ENCODE data around the gene SPATA24. TPM values are rescaled to one million over a fixed set of nuclear protein-coding genes. Genes with fewer than 3 reads are reported as not detected.
"Not testable (repeated sequence)": the region's sequence is repeated elsewhere in the genome, so short reads cannot be mapped to it uniquely, and the experiment has no call there.

Gene SPATA24
- total RNA-seq, 1 experiment from 2014 or later: 9.8 TPM

DNA sequence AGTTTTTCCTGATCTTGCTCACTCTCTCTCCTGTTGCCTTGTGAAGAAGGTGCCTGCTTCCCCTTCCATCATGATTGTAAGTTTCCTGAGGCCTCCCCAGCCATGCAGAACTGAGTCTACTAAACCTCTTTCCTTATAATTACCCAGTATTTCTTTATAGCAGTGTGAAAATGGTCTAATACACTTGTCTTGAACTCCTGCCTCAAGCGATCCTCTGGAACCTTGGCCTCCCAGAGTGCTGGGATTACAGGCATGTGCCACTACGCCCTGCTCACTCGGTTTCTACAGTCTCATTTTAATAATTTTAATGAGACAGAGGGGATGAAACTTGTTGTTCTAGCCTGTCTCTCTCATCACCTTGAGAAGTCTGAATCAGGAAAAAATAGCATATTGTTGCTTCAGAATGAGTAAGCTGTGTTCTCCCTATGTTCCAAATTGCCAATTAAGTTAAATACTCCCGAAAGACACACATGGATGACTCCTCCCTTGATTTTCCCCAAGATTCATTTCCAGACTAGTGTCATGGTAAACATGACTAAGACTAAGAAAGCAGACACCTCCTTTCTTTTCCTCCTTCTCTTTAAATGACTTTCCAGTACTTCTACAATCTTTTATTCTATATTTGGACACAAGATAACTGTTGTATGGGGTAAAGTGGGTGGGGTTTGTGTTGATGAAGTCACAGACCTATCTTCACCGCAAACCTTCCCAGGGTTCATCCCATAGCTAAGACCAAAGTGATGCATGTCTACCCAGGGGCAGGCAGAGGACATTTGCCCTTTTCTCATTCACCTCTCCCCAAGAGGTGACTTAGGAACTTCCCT is 43.3 kb upstream of the SPATA24 start:
- Mint-ChIP-seq H3K27ac (ENCODE audit: low read depth, unreplicated experiment) (no peak overlapping the region), H3K4me1 (ENCODE audit: insufficient read depth, unreplicated experiment) (peaks cover 17% of the 10 kb centered on the region), H3K9me3 (ENCODE audit: unreplicated experiment) (no peaks in the 10 kb centered on the region), H3K36me3 (ENCODE audit: insufficient read depth, unreplicated experiment) (no peaks in the 10 kb centered on the region), H3K27me3 (ENCODE audit: insufficient read depth, unreplicated experiment) (no peaks in the 10 kb centered on the region), H3K4me3 (ENCODE audit: unreplicated experiment) (no peak overlapping the region)
- DNase-seq (ENCODE audit: unreplicated experiment): no peak
- ChIA-PET CTCF (interaction anchor here (0.6 to 3.7 kb wide), 3 partner anchors 11 to 24 kb away, joined by 3 to 28 read pairs (median 4); no protein-coding TSS in a partner anchor), POLR2A (interaction anchor here (1.3 to 1.5 kb wide), 3 partner anchors 11 to 50 kb away, joined by 4 to 5 read pairs (median 4); no protein-coding TSS in a partner anchor)
- TF ChIP-seq CTCF (IDR thresholded peaks at IDR 0.05; ENCODE audit: unreplicated experiment): no peak
- intact Hi-C loops (cut with micrococcal nuclease): no loop called here
- BruUV-seq (replicated peaks): no TSS peak

DNA sequence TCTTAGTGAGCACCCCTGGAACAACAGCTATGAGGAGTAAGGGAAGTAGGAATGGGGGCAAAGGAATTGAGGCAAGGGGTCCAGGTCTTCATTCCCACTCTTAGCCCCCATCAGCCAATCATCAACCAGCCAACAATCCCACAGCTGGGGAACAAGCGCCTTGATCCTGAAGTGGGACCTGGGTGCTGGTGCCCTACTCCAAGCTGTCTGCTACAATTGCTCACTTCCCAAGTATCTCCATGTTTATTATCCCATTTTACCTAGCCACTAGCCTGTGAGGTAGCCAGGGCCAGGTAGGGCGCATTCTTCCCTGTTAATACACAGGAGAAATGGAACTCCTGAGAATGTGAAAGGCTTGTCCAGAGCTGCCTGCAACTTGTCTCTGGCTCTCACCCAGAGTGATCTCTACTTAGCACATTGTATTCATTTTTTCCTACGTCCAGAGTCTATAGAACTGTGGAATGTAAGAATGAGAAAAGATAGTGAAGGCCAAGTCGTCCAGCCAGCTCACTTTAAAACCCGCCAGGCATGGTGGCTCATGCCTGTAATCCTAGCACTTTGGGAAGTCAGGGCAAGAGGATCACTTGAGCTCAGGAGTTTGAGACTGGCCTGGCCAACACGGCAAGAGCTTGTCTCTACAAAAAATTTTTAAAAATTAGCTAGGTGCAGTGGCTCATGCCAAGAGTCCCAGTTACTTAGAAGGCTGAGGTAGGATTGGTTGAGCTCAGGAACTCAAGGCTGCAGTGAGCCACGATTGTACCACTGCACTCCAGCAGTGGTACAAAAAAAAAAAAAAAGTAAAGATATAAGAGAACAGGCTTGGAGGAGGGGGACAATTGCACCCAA is 41.7 kb upstream of the SPATA24 start:
- no peaks in the 10 kb centered on the region for H3K27me3 Mint-ChIP-seq (ENCODE audit: insufficient read depth, unreplicated experiment)
- H3K27ac Mint-ChIP-seq (ENCODE audit: low read depth, unreplicated experiment): peak overlapping the region; percentile 16
- H3K9me3 Mint-ChIP-seq (ENCODE audit: unreplicated experiment): no peaks in the 10 kb centered on the region
- POLR2A ChIA-PET: interaction anchor here (0.6 to 2.2 kb wide), 11 partner anchors 9 to 981 kb away, joined by 3 to 15 read pairs (median 3); partner anchors contain the start of genes SMIM33, STING1 and UBE2D2
- CTCF ChIA-PET: interaction anchor here (0.5 to 3.7 kb wide), 11 partner anchors 9 to 130 kb away, joined by 3 to 28 read pairs (median 4); partner anchors contain the start of gene STING1
- no peak for TF ChIP-seq CTCF (IDR thresholded peaks at IDR 0.05; ENCODE audit: unreplicated experiment)
- peaks cover 17% of the 10 kb centered on the region for H3K4me1 Mint-ChIP-seq (ENCODE audit: insufficient read depth, unreplicated experiment)
- intact Hi-C loops (cut with micrococcal nuclease): no loop called here
- DNase-seq (ENCODE audit: unreplicated experiment): no peak
- no peak overlapping the region for H3K4me3 Mint-ChIP-seq (ENCODE audit: unreplicated experiment)
- no peaks in the 10 kb centered on the region for H3K36me3 Mint-ChIP-seq (ENCODE audit: insufficient read depth, unreplicated experiment)
- no TSS peak for BruUV-seq (replicated peaks)

GRCh38 chr5:139443831-139444453 is 40.1 kb upstream of the SPATA24 start:
- H3K36me3 Mint-ChIP-seq (ENCODE audit: insufficient read depth, unreplicated experiment): no peaks in the 10 kb centered on the region
- H3K27me3 Mint-ChIP-seq (ENCODE audit: insufficient read depth, unreplicated experiment): no peaks in the 10 kb centered on the region
- ChIA-PET POLR2A (interaction anchor here (1.2 to 2.2 kb wide), 2 partner anchors 10 to 38 kb away, joined by 3 to 15 read pairs; partner anchors contain the start of gene STING1), CTCF (interaction anchor here (1.0 to 3.7 kb wide), 5 partner anchors 21 to 74 kb away, joined by 3 to 28 read pairs (median 4); no protein-coding TSS in a partner anchor)
- no peaks in the 10 kb centered on the region for H3K9me3 Mint-ChIP-seq (ENCODE audit: unreplicated experiment)
- peak; percentile 13 for DNase-seq (ENCODE audit: unreplicated experiment)
- peaks cover 22% of the 10 kb centered on the region for H3K4me1 Mint-ChIP-seq (ENCODE audit: insufficient read depth, unreplicated experiment)
- no TSS peak for BruUV-seq (replicated peaks)
- intact Hi-C loops (cut with micrococcal nuclease): no loop called here
- no peak for TF ChIP-seq CTCF (IDR thresholded peaks at IDR 0.05; ENCODE audit: unreplicated experiment)
- H3K4me3 Mint-ChIP-seq (ENCODE audit: unreplicated experiment): no peak overlapping the region
- no peak overlapping the region for H3K27ac Mint-ChIP-seq (ENCODE audit: low read depth, unreplicated experiment)

DNA sequence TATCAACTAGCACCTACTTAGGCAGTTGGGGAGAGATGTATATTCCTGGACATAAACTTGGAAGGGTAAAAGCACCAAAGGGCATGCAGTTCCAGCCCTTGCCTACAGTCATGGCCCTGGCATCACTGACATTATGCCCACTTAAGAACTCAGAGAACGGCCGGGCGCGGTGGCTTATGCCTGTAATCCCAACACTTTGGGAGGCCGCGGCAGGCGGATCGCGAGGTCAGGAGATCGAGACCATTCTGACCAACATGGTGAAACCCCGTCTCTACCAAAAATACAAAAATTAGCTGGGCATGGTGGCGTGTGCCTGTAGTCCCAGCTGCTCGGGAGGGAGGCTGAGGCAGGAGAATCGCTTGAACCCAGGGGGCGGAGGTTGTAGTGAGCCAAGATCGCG is 36.5 kb upstream of the SPATA24 start:
- H3K27me3 Mint-ChIP-seq (ENCODE audit: insufficient read depth, unreplicated experiment); H3K4me3 Mint-ChIP-seq (ENCODE audit: unreplicated experiment); intact Hi-C loops (cut with micrococcal nuclease); H3K36me3 Mint-ChIP-seq (ENCODE audit: insufficient read depth, unreplicated experiment); BruUV-seq (replicated peaks); H3K27ac Mint-ChIP-seq (ENCODE audit: low read depth, unreplicated experiment); H3K9me3 Mint-ChIP-seq (ENCODE audit: unreplicated experiment); DNase-seq (ENCODE audit: unreplicated experiment): not testable (repeated sequence)
- ChIA-PET CTCF (interaction anchor here (1.0 to 8.3 kb wide), 3 partner anchors 18 to 77 kb away, joined by 3 to 55 read pairs (median 44); no protein-coding TSS in a partner anchor), POLR2A (interaction anchor here (0.9 to 1.8 kb wide), 3 partner anchors 42 to 123 kb away, joined by 3 to 7 read pairs (median 6); partner anchors contain the start of gene STING1)
- H3K4me1 Mint-ChIP-seq (ENCODE audit: insufficient read depth, unreplicated experiment): peaks cover 11% of the 10 kb centered on the region

All from MCF 10A (cell line).